A549 (cell line): ENCODE measurements around the gene SPATA31D1.

ENCODE experiments used
- CEBPB ChIP-seq, 2 experiments: fragments of >200 bp in 1 of 2; sonication (Bioruptor Twin) in 1 of 2; formaldehyde crosslinking in 1 of 2; IDR thresholded peaks; 2 replicates each; pipeline ENCODE4 v1.6.1; 2012 to 2016
- CHD4 ChIP-seq: fragments of 200-600 bp; sonication (generic); IDR thresholded peaks from 2 replicates; pipeline ENCODE4 v1.6.1; 2016; ENCODE audit warnings: antibody characterized with exemption, mild to moderate bottlenecking, borderline replicate concordance
- CTCF ChIP-seq: fragments of >200 bp; sonication (Bioruptor Twin); formaldehyde crosslinking; IDR thresholded peaks from 3 replicates; pipeline ENCODE4 v1.5.1; 2016
- ELK1 ChIP-seq: fragments of 150-350 bp; IDR thresholded peaks from 2 replicates; pipeline ENCODE4 v1.6.1; 2014; ENCODE audit warnings: low read depth, mild to moderate bottlenecking, low read length
- GATA3 ChIP-seq: IDR thresholded peaks from 2 replicates; pipeline ENCODE4 v1.6.1; 2012; ENCODE audit warnings: borderline replicate concordance
- HES2 ChIP-seq: fragments of >200 bp; sonication (Bioruptor Twin); formaldehyde crosslinking; IDR thresholded peaks from 2 replicates; pipeline ENCODE4 v1.6.1; 2016
- JUN ChIP-seq, 2 experiments: fragments of >200 bp; sonication (Bioruptor Twin); formaldehyde crosslinking; IDR thresholded peaks; 2 replicates in 1 of 2; 3 replicates in 1 of 2; pipeline ENCODE4 v1.6.1; 2016 to 2017
- JUNB ChIP-seq: fragments of >200 bp; sonication (Bioruptor Twin); formaldehyde crosslinking; IDR thresholded peaks from 2 replicates; pipeline ENCODE4 v1.6.1; 2016
- MAX ChIP-seq: IDR thresholded peaks from 2 replicates; pipeline ENCODE4 v1.6.1; 2012
- POLR2A ChIP-seq: IDR thresholded peaks from 2 replicates; pipeline ENCODE4 v1.6.1; 2012; ENCODE audit warnings: mild to moderate bottlenecking, low read length
- POLR2AphosphoS2 ChIP-seq: conservative IDR thresholded peaks from 2 replicates; pipeline ENCODE4 v1.6.1; 2012; ENCODE audit warnings: low read length, improper control_type of control experiment, inconsistent platforms
- RCOR1 ChIP-seq: fragments of 150-350 bp; IDR thresholded peaks from 2 replicates; pipeline ENCODE4 v1.6.1; 2014; ENCODE audit warnings: antibody characterized with exemption, low read length, low read depth
- REST ChIP-seq: fragments of 200-600 bp; sonication (generic); IDR thresholded peaks from 2 replicates; pipeline ENCODE4 v1.6.1; 2016; ENCODE audit warnings: antibody characterized with exemption, mild to moderate bottlenecking, moderate library complexity
- SMC3 ChIP-seq: fragments of >200 bp; sonication (Bioruptor Twin); formaldehyde crosslinking; IDR thresholded peaks from 3 replicates; pipeline ENCODE4 v1.6.1; 2018; ENCODE audit warnings: inconsistent platforms

- TF ChIP-seq GATA3 (no peak), REST (no peak), CTCF (no peak), MAX (no peak), CEBPB (IDR thresholded peaks at IDR 0.05) (no peak), CHD4 (no peak), ELK1 (no peak), POLR2A (no peak), SMC3 (no peak), POLR2AphosphoS2 (no peak), JUN (IDR thresholded peaks at IDR 0.05) (no peak), RCOR1 (no peak), HES2 (no peak), JUNB (no peak)
These were observed 2.5 kb upstream of the SPATA31D1 start for GRCh38 chr9:81986051-81986450.
